Body of pancreas (tissue), 4 donors: Measurements from ENCODE around the gene ZRANB3.

Experiments used
- CTCF ChIP-seq, 7 experiments: fragments of 450-650 bp in 4 of 7; fragments of 200-600 bp in 3 of 7; sonication (generic) in 3 of 7; IDR thresholded peaks; one replicate each; pipeline ENCODE4 v1.5.1; 2016 to 2019; ENCODE audit warnings: antibody characterized with exemption in 7 of 7
- POLR2A ChIP-seq, 3 donors: fragments of 450-650 bp; IDR thresholded peaks; one replicate each; pipeline ENCODE4 v1.6.1; 2016; ENCODE audit warnings: antibody characterized with exemption in 3 of 3, mild to moderate bottlenecking in 2 of 3

GRCh38 chr2:135140606-135141005, 390.4 kb downstream of the ZRANB3 start:
- TF ChIP-seq CTCF (IDR thresholded peaks at IDR 0.05) = no peak
- TF ChIP-seq POLR2A (IDR thresholded peaks at IDR 0.05) = no peak
